Measurements from ENCODE around the gene SPG21.

Gene SPG21

DNA sequence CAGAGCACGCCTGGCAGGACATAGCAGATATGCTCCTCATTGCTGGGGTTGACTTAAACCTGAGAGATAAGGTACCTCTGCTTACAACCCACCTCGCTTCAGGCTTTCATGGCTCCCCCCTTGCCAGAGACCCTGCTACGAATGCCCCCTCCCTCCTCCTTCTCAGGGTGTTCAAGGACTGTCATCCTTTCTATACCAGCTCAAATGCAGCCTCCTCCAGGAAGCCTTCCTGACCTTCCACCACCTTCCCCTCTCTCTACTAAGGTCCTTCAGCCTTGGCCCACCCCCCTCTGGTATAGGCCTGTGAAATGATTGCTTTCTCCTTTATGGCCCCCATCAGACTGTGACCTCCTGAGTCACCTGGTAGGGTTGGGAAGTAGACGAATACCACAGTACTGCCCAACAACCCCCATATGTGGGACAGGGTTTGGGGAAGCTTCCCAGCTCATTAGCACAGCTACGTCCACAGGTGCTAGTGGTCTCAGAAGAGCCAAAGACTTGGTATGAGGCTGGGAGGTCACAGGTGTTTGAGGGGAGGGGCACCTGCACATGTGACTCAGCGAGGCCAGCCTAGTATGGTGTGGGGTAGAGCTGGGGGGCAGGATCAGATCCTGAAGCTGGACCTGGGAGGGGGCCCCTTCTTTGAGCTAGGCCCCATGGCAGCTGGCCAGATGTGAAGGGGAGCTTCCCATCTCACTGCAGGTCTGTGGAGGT, 46.0 kb downstream of the SPG21 start:
- no peak for DNase-seq (ENCODE audit: low read depth in 2 of 2, low spot score in 1 of 2)

DNA sequence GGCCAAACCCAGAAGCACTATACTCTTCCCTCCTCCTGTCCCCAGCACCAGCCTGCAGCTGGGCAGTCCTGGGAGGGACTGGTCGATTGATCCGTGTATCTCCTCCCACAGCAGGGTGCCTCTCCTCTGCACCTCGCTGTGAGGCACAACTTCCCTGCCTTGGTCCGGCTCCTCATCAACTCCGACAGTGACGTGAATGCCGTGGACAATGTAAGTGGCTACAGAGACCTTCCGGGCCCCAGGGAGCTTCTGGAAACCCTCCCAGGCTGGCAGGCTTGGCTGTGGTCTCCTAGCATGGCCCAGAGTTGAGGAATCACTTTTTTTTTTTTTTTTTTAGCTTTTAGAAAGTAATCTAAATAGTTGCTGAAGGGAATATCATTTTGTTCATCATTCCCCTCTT, 47.4 kb downstream of the SPG21 start:
- no peak for DNase-seq (ENCODE audit: low read depth in 2 of 2, low spot score in 1 of 2)

DNA sequence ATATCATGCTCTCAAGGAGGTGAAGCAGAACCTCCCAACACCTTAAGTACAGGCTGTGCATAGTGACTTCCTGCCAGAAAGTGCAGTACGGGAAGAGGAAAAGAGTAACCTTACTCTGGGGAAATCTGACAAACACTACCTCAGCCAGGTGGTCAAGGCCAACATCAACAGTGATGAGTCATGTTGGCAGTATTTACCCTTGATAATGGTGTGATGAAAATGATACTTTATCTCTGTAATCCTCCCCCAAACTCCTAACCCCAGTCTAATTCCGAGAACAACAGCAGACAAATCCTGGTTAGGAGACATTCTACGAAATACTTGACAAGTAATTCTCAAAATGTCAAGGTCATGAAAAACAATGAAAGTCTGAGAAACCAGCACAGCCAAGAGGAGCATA, 51.5 kb downstream of the SPG21 start:
- no peak for DNase-seq (ENCODE audit: low read depth in 2 of 2, low spot score in 1 of 2)

DNA sequence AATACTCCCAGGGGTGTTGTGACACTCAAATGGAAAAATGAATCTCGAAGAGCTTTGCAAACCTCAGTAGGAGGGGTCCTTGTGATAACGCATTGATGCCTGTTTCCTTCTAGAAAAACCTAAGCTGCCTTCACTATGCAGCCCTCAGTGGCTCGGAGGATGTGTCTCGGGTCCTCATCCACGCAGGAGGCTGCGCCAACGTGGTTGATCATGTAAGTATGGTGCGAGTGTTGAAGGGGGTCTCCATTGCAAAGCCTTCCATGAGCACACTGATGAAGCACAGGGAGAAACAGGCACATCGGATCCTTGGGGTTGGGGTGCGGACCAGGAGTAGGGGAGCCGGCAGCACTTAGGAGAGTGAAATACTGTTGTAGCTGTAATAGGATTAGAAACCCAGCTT, 55.7 kb downstream of the SPG21 start:
- no peak for DNase-seq (ENCODE audit: low read depth in 2 of 2, low spot score in 1 of 2)

DNA sequence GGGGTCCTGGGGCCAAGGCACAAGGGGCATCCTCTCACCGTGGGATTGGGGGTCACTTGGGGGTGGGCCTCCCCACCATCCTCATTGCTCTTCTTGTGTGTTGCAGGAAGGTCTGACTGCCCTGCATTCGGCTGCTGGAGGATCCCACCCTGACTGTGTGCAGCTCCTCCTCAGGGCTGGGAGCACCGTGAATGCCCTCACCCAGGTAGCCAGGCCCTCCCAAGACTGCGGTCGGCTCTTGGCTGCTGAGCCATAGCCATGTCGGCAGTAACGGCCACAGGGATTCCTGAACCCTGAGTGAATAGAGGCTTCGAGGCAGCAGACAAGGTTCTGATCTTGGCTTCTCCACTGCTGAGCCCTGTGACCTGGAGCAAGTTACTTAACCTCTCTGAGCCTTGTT, 58.3 kb downstream of the SPG21 start:
- no peak for DNase-seq (ENCODE audit: low read depth in 2 of 2, low spot score in 1 of 2)

DNA sequence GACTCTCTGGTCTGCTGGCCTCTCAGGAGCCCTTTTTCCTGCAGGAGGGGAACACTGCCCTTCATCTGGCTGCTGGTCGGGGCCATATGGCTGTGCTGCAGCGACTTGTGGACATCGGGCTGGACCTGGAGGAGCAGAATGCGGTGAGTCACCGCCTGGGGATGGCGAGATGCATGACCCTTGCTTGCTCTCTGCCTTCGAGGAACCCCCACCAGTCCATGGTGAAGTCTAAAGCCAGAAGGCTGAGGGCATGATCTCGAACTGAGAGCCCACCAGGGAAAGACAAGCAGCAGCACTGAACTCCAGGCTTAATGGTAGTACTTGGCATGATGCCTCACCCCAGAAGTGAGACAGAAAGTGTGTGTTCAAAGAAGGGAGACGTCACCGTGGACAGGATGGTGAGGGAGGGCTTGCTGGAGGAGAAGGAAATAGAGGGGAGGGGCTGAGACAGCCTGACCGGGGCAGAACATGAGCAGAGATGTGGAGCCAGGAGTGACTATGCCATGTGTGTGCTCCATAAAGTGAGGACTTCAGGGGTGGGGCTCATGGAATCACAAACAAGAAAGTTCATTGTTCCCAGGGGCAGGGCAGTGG, 58.8 kb downstream of the SPG21 start:
- no peak for DNase-seq (ENCODE audit: low read depth in 2 of 2, low spot score in 1 of 2)

DNA sequence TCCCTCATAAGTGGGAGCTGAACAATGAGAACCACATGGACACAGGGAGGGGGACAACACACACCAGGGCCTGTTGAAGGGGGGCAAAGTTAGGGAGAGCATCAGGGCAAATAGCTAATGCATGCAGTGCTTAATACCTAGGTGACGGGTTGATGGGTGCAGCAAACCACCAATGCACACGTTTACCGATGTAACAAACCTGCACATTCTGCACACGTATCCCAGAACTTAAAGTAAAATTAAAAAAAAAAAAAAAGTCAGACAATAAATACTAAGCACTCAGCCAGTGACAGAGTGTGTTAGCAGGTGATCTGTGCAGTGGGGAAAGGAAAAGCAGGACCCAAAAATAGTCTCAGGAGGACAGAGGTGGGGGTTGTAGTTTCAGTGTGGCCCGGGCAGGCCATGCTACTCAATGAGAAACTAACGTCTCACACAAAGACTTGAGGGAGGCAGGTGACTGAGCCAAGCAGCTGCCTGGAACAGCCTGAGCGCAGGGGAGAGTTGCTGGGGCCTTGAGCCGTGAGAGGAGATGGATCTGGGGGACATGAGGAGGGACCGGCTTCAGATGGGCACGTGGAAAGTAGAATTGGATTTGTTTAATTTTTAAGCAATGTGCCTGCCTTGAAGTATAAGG, 59.6 kb downstream of the SPG21 start:
- DNase-seq (ENCODE audit: low read depth in 2 of 2, low spot score in 1 of 2): no peak

DNA sequence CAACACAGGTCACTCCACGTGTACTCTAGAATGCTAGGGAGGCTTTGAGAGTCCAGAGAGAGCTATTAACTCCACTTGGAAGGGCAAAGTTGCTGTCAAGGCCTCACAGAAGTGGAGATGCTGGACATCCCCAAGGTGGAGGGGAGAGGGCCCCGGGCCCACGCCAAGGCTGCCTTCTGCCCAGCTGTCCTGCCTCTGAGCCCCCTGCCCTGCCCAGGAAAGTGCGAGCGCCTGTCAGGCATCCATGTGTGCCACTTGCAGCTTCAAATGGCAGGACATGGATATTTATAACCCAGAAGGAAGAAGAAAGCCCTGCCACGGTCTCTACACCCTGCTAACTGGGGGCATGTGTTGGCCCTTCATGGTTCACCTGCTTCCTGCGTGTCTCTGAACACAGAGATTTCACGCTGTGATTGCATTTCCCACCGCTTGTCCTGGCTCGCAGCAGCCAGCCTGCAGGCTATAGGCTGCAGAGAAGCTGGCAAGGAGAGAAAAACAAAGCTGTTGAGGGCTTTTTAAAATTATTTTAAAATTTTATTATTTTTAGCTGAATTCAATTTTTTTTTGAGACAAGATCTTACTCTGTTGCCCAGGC, 61.0 kb downstream of the SPG21 start:
- no peak for DNase-seq (ENCODE audit: low read depth in 2 of 2, low spot score in 1 of 2)

DNA sequence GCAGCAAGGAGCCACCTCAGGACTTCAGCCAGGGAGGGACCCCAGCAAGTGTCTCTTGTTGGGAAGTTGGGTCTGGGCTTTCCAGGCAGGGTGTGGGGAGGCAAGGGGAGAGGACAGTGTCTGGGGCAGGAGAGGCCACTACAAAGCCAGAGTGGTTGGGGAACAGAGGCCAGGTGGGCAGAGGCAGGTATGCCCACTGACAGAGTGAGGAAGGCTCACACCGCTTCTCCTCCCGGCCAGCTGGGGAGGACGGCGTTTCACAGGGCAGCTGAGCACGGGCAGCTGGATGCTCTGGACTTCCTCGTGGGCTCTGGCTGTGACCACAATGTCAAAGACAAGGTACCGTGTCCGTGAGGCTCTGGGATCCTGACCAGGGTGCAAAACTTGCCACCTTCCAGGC, 63.1 kb downstream of the SPG21 start:
- no peak for DNase-seq (ENCODE audit: low read depth in 2 of 2, low spot score in 1 of 2)

DNA sequence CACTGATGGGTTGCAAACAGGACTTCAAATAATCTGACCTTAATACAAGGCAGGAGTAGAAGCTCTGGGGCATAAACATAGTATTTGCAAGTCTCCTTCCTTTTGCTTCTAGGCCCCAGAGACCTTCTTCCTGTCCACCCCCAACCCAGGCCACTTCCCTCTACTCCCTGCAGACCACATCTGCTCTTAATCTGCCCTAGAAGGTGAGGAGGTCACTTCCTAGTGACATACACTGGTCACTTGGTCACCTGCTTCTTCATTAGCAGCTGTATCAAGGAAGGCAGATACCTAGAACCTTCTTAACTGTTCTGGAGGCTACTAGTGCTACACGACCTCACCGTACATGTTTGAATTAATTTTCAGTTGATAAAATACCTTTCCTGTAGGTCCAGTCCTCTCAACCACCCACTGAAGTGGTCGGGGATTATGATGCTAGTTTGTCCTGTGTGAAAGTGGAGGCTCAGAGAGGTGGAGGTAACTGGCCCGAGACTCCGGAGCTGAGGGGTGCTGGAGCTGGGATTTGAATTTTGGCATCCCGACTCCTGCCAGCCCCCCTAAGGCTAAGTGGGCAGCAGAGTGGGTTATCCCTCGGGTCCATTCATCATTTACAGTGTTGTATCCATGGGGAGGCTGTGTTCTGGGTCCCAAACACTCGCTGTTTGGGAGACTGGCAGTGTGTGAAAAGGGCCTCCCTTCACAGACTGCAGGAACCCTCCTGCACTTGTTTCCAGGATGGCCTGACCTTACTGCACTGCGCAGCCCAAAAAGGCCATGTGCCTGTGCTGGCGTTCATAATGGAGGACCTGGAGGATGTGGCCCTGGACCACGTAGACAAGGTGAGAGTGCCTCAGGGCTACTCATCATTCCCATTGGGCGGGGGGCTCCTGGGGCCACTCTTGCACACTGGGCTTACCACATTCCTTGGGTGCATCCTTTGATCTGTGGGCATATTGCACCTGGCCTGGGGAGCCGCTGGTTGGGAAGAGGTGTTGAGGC, 64.1 kb downstream of the SPG21 start:
- DNase-seq (ENCODE audit: low read depth in 2 of 2, low spot score in 1 of 2): no peak

DNA sequence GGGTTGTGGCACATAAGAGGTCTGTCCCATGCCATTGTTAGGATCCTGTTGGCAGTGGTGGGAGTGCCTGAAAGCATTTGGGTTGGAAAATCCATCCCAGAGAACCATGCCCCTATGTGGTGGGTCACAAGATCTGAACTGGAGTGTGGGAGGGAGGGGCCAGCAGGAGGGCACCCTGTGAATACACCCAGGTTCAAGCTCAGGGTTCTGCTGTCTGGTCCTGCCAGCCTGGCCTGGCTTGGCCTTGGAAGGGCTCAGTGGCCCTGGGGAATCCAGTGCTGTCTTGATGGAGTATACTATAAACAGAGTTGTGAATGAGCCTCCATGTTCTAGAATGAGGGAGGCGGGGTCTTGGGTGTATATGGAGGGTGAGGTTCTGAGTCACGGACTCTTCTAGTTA, 66.2 kb downstream of the SPG21 start:
- no peak for DNase-seq (ENCODE audit: low read depth in 2 of 2, low spot score in 1 of 2)

DNA sequence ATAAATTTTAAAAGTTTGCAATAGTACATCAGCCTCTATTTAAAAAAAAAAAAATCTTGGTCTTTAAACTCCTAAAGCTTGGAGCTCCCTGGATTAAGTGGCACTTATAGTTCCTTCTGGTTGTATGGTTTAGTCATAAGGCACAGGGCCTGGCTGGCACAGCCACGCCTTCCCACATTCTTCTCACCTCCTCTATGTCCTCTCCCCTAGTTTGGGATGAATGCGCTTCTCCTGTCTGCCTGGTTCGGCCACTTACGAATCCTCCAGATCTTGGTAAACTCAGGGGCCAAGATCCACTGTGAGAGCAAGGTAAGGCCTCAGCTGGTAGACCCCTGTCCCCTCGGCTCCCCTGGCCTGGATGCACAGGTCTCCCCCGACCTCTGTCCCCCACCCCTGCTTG, 68.0 kb downstream of the SPG21 start:
- no peak for DNase-seq (ENCODE audit: low read depth in 2 of 2, low spot score in 1 of 2)

DNA sequence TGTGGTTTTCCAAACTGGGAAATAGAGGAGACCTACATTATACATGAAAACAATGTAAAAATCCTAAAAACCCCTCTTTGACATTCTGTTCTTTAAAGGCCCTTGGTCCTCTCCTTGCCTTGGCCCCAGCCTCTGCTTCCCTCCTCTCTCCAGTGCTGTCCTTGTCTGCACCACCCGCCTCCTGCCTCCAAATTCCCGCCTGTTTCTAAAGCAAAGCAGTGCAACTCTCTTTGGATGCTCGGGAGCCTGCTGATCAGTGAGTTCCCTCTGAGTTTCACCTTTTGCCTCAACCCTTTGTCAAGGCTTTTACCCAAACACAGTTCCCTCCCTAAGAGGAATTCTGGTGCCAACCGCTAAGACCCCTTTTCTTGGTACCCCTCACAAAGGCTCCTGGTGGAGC, 70.0 kb downstream of the SPG21 start:
- DNase-seq (ENCODE audit: low read depth in 2 of 2, low spot score in 1 of 2): no peak

DNA sequence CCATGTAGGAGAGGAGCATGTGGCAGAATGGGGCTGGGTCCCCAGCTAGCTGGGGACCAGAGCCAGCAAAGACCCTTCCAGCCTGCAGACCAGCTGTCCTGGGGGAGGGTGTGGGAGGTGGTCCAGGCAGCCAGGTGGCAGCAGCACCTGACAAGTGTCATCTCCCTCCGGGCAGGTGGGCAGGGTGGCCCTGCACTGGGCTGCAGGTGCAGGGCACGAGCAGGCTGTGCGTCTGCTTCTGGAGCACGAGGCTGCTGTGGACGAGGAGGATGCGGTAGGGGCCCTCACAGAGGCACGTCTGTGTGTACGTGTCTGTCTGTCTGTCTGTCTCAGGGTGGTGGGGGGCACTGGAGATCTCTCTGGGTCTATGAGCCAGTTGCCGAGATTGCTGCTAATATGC, 72.5 kb downstream of the SPG21 start:
- DNase-seq (ENCODE audit: low read depth in 2 of 2, low spot score in 1 of 2): no peak

DNA sequence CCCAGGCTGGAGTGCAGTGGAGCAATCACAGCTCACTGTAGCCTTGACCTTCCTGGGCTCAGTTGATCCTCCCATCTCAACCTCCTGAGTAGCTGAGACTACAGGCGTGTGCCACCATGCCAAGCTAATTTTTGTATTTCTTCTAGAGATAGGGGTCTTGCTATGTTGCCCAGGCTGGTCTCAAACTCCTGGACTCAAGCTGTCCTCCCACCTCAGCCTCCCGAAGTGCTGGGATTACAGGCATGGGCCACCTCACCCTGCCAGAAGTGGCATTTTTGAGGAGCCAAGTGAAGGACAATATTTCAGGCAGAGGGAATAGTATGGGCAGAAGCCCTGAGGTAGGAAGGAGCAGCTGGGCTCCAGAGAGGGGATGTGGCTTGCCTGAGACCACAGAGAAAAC, 73.3 kb downstream of the SPG21 start:
- no peak for DNase-seq (ENCODE audit: low read depth in 2 of 2, low spot score in 1 of 2)

DNA sequence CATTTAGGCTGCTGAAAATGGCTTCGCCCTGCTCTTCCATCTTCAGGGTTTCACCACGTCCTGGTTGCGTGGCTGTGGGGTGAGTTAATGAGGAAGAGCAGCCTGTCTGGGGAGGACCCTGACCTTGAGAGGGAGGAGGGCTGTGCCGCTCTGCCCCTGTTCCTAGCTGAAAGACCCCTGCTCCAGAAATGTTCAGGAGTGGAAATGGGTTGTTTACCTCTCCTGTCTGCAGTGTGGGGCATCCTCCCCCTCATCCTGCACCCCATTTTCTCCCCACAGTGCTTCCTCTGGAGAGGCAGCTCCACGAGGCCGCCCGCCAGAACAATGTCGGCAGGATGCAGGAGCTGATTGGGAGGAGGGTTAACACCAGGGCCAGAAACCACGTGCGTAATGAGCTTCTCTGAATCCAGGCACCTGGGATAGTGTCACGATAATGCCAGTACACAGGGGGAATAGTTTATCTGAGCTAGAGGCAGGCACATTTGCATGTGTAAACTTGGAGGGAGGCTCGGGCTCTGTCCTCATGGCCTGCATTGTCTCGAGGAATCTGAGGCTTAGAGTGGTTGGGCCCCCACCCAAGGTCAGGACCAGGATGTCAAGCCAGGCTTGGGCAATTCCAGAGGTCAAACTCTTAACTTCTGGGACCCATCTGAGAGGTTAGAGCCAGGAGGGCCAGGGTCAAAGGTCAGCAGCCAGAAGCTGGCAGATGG, 74.0 kb downstream of the SPG21 start:
- DNase-seq (ENCODE audit: low read depth in 2 of 2, low spot score in 1 of 2): no peak

Data from stimulated activated CD8-positive, alpha-beta memory T cell treated with anti-CD3 and anti-CD28 coated beads, Interleukin-4, amount 100 ng/mL, for 1 hour (primary cell).